ENCODE results near the gene ARHGAP1. TPM values are rescaled to one million over a fixed set of nuclear protein-coding genes. Genes with fewer than 3 reads are reported as not detected.

Gene ARHGAP1
- total and polyA plus RNA-seq, 10 donors, result 13.3 to 137 (median 76.9) TPM

DNA sequence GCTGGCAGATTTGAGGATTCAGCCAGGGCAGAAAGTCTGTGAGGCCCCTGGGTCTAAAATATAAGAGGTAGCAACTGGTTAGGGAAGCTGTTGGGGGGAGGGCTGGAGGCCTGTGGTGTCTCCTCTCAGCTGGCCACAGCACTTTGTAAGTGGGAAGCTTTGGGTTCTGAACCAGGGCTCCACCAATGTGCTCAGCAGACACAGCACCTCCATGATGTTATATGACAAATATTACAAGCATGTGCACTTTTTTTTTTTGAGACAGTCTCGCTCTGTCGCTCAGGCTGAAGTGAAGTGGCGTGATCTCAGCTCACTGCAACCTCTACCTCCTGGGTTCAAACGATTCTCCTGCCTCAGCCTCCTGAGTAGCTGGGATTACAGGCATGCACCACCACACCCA, 8.0 kb downstream of the ARHGAP1 start:
- Histone ChIP-seq H3K36me3 (peaks cover 12 to 100% (median 81%) of the 10 kb centered on the region in 6 donors), H3K27ac (peak overlapping the region in 2 of 8 donors; percentile 8 to 48), H3K27me3 (replicated peaks in 1 of 7) (no peaks in the 10 kb centered on the region), H3K4me1 (peaks cover 8 to 59% (median 27%) of the 10 kb centered on the region in 6 donors), H3K4me3 (no peak overlapping the region), H3K9me3 (no peaks in the 10 kb centered on the region)
- no peak for TF ChIP-seq POLR2AphosphoS5 (IDR thresholded peaks at IDR 0.05)
- no peak for TF ChIP-seq POLR2A (IDR thresholded peaks at IDR 0.05)
- TF ChIP-seq, protein P1, sequence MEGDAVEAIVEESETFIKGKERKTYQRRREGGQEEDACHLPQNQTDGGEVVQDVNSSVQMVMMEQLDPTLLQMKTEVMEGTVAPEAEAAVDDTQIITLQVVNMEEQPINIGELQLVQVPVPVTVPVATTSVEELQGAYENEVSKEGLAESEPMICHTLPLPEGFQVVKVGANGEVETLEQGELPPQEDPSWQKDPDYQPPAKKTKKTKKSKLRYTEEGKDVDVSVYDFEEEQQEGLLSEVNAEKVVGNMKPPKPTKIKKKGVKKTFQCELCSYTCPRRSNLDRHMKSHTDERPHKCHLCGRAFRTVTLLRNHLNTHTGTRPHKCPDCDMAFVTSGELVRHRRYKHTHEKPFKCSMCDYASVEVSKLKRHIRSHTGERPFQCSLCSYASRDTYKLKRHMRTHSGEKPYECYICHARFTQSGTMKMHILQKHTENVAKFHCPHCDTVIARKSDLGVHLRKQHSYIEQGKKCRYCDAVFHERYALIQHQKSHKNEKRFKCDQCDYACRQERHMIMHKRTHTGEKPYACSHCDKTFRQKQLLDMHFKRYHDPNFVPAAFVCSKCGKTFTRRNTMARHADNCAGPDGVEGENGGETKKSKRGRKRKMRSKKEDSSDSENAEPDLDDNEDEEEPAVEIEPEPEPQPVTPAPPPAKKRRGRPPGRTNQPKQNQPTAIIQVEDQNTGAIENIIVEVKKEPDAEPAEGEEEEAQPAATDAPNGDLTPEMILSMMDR (IDR thresholded peaks at IDR 0.05 in 8 of 11, conservative IDR thresholded peaks at IDR 0.05 in 3 of 11), result no peak
- WGBS, 5 donors, result 93 to 97% (median 96%) methylated on average over 4 of the region's 4 CpGs
- no peak for DNase-seq
- intact Hi-C loops (cut with DNase I; ENCODE audit: low total_unique reads), result no loop called here

DNA sequence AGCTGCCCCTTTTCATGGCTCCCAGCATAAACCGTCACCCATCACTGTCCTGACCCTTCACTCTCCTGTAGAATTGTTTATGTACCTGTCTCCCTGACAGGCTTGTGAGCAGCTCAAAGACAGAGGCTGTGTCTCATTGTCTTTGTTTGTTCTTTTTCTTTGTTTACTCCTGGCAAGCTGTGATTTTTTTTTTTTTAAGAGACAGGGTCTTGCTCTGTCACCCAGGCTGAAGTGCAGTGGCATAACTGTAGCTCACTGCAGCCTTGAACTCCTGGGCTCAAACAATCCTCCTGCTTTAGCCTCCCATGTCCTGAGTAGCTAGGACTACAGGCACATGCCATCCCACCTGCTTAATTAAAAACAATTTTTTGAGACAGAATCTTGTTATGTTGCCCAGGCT, 9.7 kb downstream of the ARHGAP1 start:
- no peak for DNase-seq
- Histone ChIP-seq H3K27ac (no peak overlapping the region), H3K4me3 (no peak overlapping the region), H3K4me1 (peaks cover 5 to 59% (median 25%) of the 10 kb centered on the region in 6 donors), H3K36me3 (peaks cover 11 to 100% (median 83%) of the 10 kb centered on the region in 6 donors), H3K9me3 (no peaks in the 10 kb centered on the region), H3K27me3 (replicated peaks in 1 of 7) (no peaks in the 10 kb centered on the region)
- 93 to 100% (median 96%) methylated on average over 1 of the region's 1 CpG for WGBS, 5 donors
- intact Hi-C loops (cut with DNase I; ENCODE audit: low total_unique reads), result no loop called here
- TF ChIP-seq POLR2A (IDR thresholded peaks at IDR 0.05) (no peak), POLR2AphosphoS5 (IDR thresholded peaks at IDR 0.05) (no peak)
- TF ChIP-seq, protein P1 (IDR thresholded peaks at IDR 0.05 in 8 of 11, conservative IDR thresholded peaks at IDR 0.05 in 3 of 11), result no peak

DNA sequence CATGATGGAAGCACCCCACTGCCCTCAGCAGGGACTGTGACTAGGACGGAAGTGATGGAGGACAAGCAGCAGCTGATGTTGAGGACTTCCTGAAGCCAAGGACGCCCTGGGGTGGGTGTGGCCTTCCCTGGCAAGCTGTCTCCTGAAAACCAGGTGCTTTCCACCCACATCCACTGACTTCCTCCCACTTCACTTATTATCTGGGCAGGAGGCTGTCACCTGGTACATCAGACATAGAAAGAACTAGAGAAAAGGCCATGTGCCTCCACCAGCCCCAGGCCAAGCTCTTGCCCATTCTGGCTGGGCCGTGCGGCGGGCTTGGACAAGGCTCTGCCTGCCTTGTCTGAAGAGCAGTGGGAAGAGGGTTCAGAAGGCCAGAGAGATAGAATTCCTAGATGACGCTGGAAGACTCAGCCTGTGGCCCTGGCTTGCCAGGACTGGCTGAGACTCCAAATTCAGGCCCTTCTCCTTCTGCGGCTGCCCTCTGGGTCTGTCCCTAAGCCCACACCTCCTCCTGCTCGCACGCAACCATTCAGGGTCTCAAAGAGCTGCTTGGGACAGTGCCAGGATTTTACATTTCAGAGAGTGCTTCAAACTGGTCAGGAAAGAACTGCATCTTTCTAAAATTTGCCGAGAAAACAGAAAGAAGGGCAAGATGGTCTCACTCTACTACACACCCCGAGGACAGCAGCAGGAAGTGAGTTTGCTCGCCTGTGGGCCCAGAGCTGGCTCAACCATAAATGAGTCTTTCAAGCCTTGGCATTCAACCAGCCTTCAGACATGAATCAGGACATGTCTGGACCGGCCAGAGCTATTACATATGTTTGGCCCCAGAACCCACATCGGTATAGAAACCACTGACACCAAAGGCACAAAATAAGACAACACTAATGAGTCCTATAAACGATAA, 13.3 kb downstream of the ARHGAP1 start:
- intact Hi-C loops (cut with DNase I; ENCODE audit: low total_unique reads), result no loop called here
- 54 to 76% (median 69%) methylated on average over 15 of the region's 15 CpGs for whole genome bisulfite sequencing, 5 donors
- peak overlapping the region; percentile 32 to 81 (median 75) for H3K27ac ChIP-seq
- H3K4me1 ChIP-seq, result peaks cover 5 to 63% (median 29%) of the 10 kb centered on the region in 6 donors
- DNase-seq, result no peak
- H3K9me3 ChIP-seq, result no peaks in the 10 kb centered on the region
- no peak overlapping the region for H3K4me3 ChIP-seq
- no peaks in the 10 kb centered on the region for H3K27me3 ChIP-seq (replicated peaks in 1 of 7)
- no peak for TF ChIP-seq POLR2A (IDR thresholded peaks at IDR 0.05)
- peak; percentile 50 to 71 (median 60) for TF ChIP-seq POLR2AphosphoS5 (IDR thresholded peaks at IDR 0.05)
- H3K36me3 ChIP-seq, result peaks cover 0 to 100% (median 69%) of the 10 kb centered on the region in 6 donors

DNA sequence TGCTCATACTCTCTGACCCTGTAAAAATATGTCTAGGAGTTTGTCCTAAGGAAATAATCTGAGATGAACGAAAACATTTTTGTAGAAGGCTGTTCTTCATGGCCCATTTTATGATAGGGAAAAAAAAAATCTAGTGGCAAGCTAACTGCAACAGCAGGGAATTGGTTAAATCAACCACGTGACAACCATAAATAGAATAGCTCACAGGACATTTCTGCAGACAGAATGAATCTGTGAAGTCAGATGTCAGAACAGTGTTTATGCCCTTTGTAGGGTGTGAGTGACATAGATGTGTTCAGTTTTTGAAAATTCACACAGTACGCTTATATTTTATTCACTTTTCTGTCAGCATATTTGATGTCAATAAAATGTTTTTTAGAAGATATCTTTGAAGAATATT, 16.1 kb downstream of the ARHGAP1 start:
- Histone ChIP-seq H3K4me3 (no peak overlapping the region), H3K36me3 (peaks cover 0 to 100% (median 76%) of the 10 kb centered on the region in 6 donors), H3K27me3 (replicated peaks in 1 of 7) (no peaks in the 10 kb centered on the region), H3K27ac (peak overlapping the region in 5 of 8 donors; percentile 45 to 78 (median 50)), H3K9me3 (no peaks in the 10 kb centered on the region), H3K4me1 (peaks cover 5 to 68% (median 30%) of the 10 kb centered on the region in 6 donors)
- TF ChIP-seq POLR2A (IDR thresholded peaks at IDR 0.05) (no peak), POLR2AphosphoS5 (IDR thresholded peaks at IDR 0.05) (no peak)
- TF ChIP-seq, protein P1 (IDR thresholded peaks at IDR 0.05 in 8 of 11, conservative IDR thresholded peaks at IDR 0.05 in 3 of 11), result no peak
- intact Hi-C loops (cut with DNase I; ENCODE audit: low total_unique reads), result no loop called here
- no peak for DNase-seq
- 72 to 77% (median 74%) methylated on average over 3 of the region's 3 CpGs for WGBS, 5 donors

Measured in spleen (tissue), 11 donors.